Natural killer cell (primary cell): ENCODE results near the gene LIPA. TPM values are rescaled to one million over a fixed set of nuclear protein-coding genes. Genes with fewer than 3 reads are reported as not detected.
A peak's percentile ranks its signal among the peaks of the same experiment; 100 is the strongest.

ENCODE experiments used
- ATAC-seq, 3 donors: fragments of 150-1000 bp in 2 of 3; fragments of 200-7000 bp in 1 of 3; cut with Tn5 transposase; 1 replicate in 1 of 3; 2 replicates in 2 of 3; pipeline ENCODE4 v1.10.0; 2021; ENCODE audit warnings: mild to moderate bottlenecking in 2 of 3, moderate library complexity in 2 of 3
- DNase-seq, 2 donors: peaks; one replicate each; pipeline versions ENCODE4 v3.0.0 to v3.0.0-alpha.2; 2013 to 2021; ENCODE audit warnings: mixed read lengths in 1 of 2
- H3K27ac ChIP-seq: one replicate; pipeline ENCODE4 v1.5.1; 2013; ENCODE audit warnings: mild to moderate bottlenecking, low read length
- H3K27me3 ChIP-seq: one replicate; pipeline ENCODE4 v1.6.1; 2013; ENCODE audit warnings: low read length; ENCODE audit not compliant: control insufficient read depth, insufficient read depth
- H3K36me3 ChIP-seq: one replicate; pipeline ENCODE4 v1.6.1; 2013; ENCODE audit warnings: low read length; ENCODE audit not compliant: control insufficient read depth, insufficient read depth
- H3K4me1 ChIP-seq: one replicate; pipeline ENCODE4 v1.6.1; 2013; ENCODE audit warnings: low read length; ENCODE audit not compliant: control insufficient read depth, insufficient read depth
- H3K4me3 ChIP-seq: one replicate; pipeline ENCODE4 v1.5.1; 2013; ENCODE audit warnings: low read length
- H3K9me3 ChIP-seq: one replicate; pipeline ENCODE4 v1.6.1; 2013; ENCODE audit warnings: low read length; ENCODE audit not compliant: control insufficient read depth, insufficient read depth
- H3K27ac Mint-ChIP-seq, 2 donors: one replicate each; pipeline ENCODE4 v1.8.0; 2022; ENCODE audit warnings: mild to moderate bottlenecking in 2 of 2, mixed read lengths in 2 of 2, moderate library complexity in 1 of 2
- H3K27me3 Mint-ChIP-seq, 2 donors: one replicate each; pipeline ENCODE4 v1.8.0; 2022; ENCODE audit warnings: low read depth in 2 of 2, mixed read lengths in 2 of 2
- H3K36me3 Mint-ChIP-seq: one replicate; pipeline ENCODE4 v1.8.0; 2022; ENCODE audit warnings: mixed read lengths
- H3K4me1 Mint-ChIP-seq, 2 donors: one replicate each; pipeline ENCODE4 v1.8.0; 2022; ENCODE audit warnings: mixed read lengths in 2 of 2
- H3K4me3 Mint-ChIP-seq: one replicate; pipeline ENCODE4 v1.8.0; 2022; ENCODE audit warnings: mild to moderate bottlenecking, moderate library complexity, mixed read lengths
- H3K9me3 Mint-ChIP-seq, 2 donors: one replicate each; pipeline ENCODE4 v1.8.0; 2022; ENCODE audit warnings: mixed read lengths in 2 of 2
- CTCF ChIP-seq: fragments of 200-600 bp; IDR thresholded peaks from one replicate; pipeline ENCODE4 v1.8.0; 2022; ENCODE audit warnings: antibody characterized with exemption
- WGBS: methylation state at CpG from one replicate; pipeline ENCODE4 v1.1.7; 2013; ENCODE audit warnings: missing lambda C conversion rate; ENCODE audit not compliant: insufficient coverage; 5-methylcytosine and 5-hydroxymethylcytosine counted together
- intact Hi-C: fragments of 100-400 bp; cut with micrococcal nuclease; formaldehyde crosslinking; loops from one replicate; pipeline ENCODE4 v1.14.2; 2022
- total RNA-seq, 4 donors: library from RNA; stranded (reverse); fragments of 120-200 nt in 1 of 4; gene quantifications; one replicate each; pipeline versions ENCODE4 v1.2.3 to v1.2.4, GENCODE V29; 2013 to 2022

LIPA gene
- total RNA-seq = 10 to 100 TPM; 41.0 to 43.3 (median 41.1) TPM
- total RNA-seq (2013) = 67.2 TPM

DNA sequence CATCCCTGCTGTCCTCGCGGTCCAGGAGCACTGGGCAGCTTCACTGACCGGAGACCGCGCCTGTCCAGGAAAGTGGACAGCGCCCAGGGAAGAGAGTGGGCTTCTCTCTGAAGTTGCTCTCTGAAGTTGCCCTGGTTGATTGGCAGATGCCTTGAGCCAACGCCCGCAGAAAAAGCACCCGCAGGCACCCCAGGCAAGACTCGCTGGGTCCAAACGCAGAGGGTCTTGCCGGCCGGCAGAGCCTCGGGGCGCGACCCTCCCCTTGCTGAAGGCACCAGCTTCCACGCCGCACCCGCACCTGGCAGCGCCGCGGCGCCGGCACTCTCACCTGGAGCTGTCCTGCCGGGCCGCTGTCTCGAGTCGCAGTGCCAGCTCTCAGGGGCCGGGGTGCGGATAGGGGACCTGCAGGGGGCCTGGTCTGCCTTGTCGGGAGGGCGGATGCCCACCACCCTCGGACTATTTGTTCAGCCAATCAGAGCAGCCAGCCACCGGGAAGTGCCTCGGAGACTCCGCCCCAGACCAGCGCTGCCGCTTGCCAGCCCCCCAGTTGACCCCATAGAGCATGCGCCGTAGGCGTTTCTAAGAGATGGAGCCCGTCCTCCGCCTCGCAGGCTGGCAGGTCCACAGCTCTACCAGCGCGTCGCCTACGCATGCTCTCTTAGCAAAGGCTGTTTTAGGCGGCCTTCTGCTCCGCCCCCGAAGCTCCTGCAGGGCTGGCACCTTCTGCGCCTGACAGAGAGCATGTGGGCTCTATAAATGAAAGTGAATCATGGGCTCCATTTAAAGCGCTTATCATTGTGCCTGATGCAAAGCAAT, at the start of gene LIPA:
Gene LIPA (minus strand): TSS at position 367 of the 816 bp plus-strand sequence. CDS start 4,127 bp downstream, outside the sequence.
- peaks cover 9 to 21% of the 10 kb centered on the region in 2 donors for H3K27me3 Mint-ChIP-seq
- H3K4me1 ChIP-seq = peaks cover 7% of the 10 kb centered on the region
- H3K36me3 ChIP-seq = no peaks in the 10 kb centered on the region
- DNase-seq (peak; percentile 90 to 99), ATAC-seq (peak; percentile 93 to 98 (median 94))
- no peaks in the 10 kb centered on the region for H3K36me3 Mint-ChIP-seq
- H3K9me3 Mint-ChIP-seq = no peaks in the 10 kb centered on the region
- WGBS = under 1% methylated on average over 53 of the region's 53 CpGs
- peak within 1 kb of the TSS; percentile 85 for H3K4me3 ChIP-seq
- H3K9me3 ChIP-seq = peaks cover 4% of the 10 kb centered on the region
- no peak for TF ChIP-seq CTCF
- H3K27ac Mint-ChIP-seq = peak within 1 kb of the TSS; percentile 80 to 92
- intact Hi-C loops = no loop called here
- peak within 1 kb of the TSS; percentile 60 for H3K27ac ChIP-seq
- no peaks in the 10 kb centered on the region for H3K27me3 ChIP-seq
- peak within 1 kb of the TSS; percentile 91 for H3K4me3 Mint-ChIP-seq
- H3K4me1 Mint-ChIP-seq = peaks cover 21 to 22% of the 10 kb centered on the region in 2 donors

DNA sequence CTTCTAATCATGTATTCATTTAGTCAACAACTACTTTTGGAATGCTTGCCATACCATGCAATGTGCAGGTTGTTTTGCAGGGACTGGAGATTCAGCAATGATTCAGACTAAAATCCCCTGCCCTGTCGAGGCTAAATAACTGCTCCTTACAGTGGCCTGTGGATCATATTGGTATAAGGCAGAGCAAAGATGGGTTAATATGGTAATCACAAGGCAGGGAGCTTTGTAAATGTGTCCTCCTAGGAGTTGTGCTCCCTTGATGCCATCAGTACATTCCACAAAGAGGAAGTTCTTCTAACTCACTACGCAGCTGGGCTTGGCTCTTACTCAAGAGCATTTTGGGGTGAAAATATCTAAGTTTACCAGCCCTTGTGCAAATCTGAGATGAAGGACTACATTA, 49.7 kb upstream of the LIPA start:
- Histone ChIP-seq H3K9me3 (no peaks in the 10 kb centered on the region), H3K27ac (peak overlapping the region; percentile 89), H3K36me3 (peaks cover 5% of the 10 kb centered on the region), H3K4me1 (peaks cover 35% of the 10 kb centered on the region), H3K27me3 (no peaks in the 10 kb centered on the region), H3K4me3 (peak overlapping the region; percentile 75)
- TF ChIP-seq CTCF = no peak
- H3K27me3 Mint-ChIP-seq = no peaks in the 10 kb centered on the region
- DNase-seq (peak in 1 of 2 donors; percentile 60), ATAC-seq (peak; percentile 24 to 31 (median 27))
- peak overlapping the region; percentile 95 for H3K4me3 Mint-ChIP-seq
- H3K27ac Mint-ChIP-seq = peak overlapping the region; percentile 95 to 98
- peaks cover 24% of the 10 kb centered on the region for H3K36me3 Mint-ChIP-seq
- WGBS = 25% methylated on average over 1 of the region's 2 CpGs
- intact Hi-C loops = loop anchor here (2.0 kb wide), 2 partner anchors 68 to 114 kb away; partner anchors contain the start of gene IFIT5
- H3K4me1 Mint-ChIP-seq = peaks cover 48 to 59% of the 10 kb centered on the region in 2 donors
- peaks cover 0 to 4% of the 10 kb centered on the region in 2 donors for H3K9me3 Mint-ChIP-seq

DNA sequence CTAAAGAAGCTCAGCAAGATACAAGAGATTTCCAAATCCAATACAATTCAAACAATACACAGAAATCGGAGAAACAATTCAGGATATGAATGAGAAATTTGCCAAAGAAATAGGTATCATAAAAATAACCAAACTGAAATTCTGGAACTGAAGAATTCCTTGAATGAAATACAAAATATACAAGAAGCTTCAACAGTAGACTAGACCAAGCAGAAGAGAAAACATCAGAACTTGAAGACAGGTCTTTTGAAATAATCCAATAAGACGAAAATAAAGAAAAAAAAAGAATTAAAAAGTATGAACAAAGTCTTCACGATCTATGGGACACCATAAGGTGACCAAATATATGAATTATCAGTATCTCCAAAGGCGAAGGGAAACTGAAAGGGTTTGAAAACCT, 47.5 kb upstream of the LIPA start:
- H3K27ac Mint-ChIP-seq = peak overlapping the region in 1 of 2 donors; percentile 98
- peaks cover 52 to 59% of the 10 kb centered on the region in 2 donors for H3K4me1 Mint-ChIP-seq
- ATAC-seq (no peak), DNase-seq (no peak)
- H3K36me3 Mint-ChIP-seq = peaks cover 2% of the 10 kb centered on the region
- H3K4me1 ChIP-seq = peaks cover 36% of the 10 kb centered on the region
- no peak overlapping the region for H3K4me3 Mint-ChIP-seq
- no peaks in the 10 kb centered on the region for H3K36me3 ChIP-seq
- no peaks in the 10 kb centered on the region for H3K27me3 Mint-ChIP-seq
- H3K9me3 ChIP-seq = no peaks in the 10 kb centered on the region
- no peak overlapping the region for H3K4me3 ChIP-seq
- peaks cover 0 to 4% of the 10 kb centered on the region in 2 donors for H3K9me3 Mint-ChIP-seq
- TF ChIP-seq CTCF = no peak
- intact Hi-C loops = no loop called here
- no peak overlapping the region for H3K27ac ChIP-seq
- WGBS = 87% methylated on average over 3 of the region's 4 CpGs
- no peaks in the 10 kb centered on the region for H3K27me3 ChIP-seq
